Trophoblast cell (in vitro differentiated cells and primary cell): Measurements from ENCODE around the gene ZFYVE26.
"Not testable (repeated sequence)": the region's sequence is repeated elsewhere in the genome, so short reads cannot be mapped to it uniquely, and the experiment has no call there.

ENCODE experiments used
- DNase-seq, 2 donors: peaks; one replicate each; pipeline ENCODE4 v3.0.0-alpha.2; 2016
- H2AFZ ChIP-seq: 2 replicates; pipeline ENCODE4 v1.6.1; 2013; ENCODE audit warnings: low read length, moderate library complexity, mild to moderate bottlenecking; ENCODE audit not compliant: insufficient read depth, poor library complexity
- H2AK5ac ChIP-seq: 2 replicates; pipeline ENCODE4 v1.6.1; 2013; ENCODE audit warnings: mild to moderate bottlenecking, low read length
- H2BK120ac ChIP-seq: 2 replicates; pipeline ENCODE4 v1.6.1; 2013; ENCODE audit warnings: low read length, mild to moderate bottlenecking, moderate library complexity; ENCODE audit not compliant: insufficient read depth, poor library complexity
- H2BK12ac ChIP-seq: 2 replicates; pipeline ENCODE4 v1.6.1; 2013; ENCODE audit warnings: mild to moderate bottlenecking, low read length, moderate library complexity
- H2BK5ac ChIP-seq: 2 replicates; pipeline ENCODE4 v1.6.1; 2013; ENCODE audit warnings: low read length, low read depth, moderate library complexity, mild to moderate bottlenecking; ENCODE audit not compliant: poor library complexity
- H3K14ac ChIP-seq: 2 replicates; pipeline ENCODE4 v1.6.1; 2013; ENCODE audit warnings: mild to moderate bottlenecking, low read length
- H3K18ac ChIP-seq: 2 replicates; pipeline ENCODE4 v1.6.1; 2013; ENCODE audit warnings: mild to moderate bottlenecking, low read length
- H3K23ac ChIP-seq: 2 replicates; pipeline ENCODE4 v1.6.1; 2013; ENCODE audit warnings: low read length
- H3K27ac ChIP-seq: 2 replicates; pipeline ENCODE4 v1.5.1; 2013; ENCODE audit warnings: low read depth, mild to moderate bottlenecking, inconsistent platforms, low read length, moderate library complexity
- H3K27me3 ChIP-seq: 2 replicates; pipeline ENCODE4 v1.6.1; 2013; ENCODE audit warnings: inconsistent platforms, mild to moderate bottlenecking, low read length, moderate library complexity; ENCODE audit not compliant: insufficient read depth
- H3K36me3 ChIP-seq, 2 experiments: 1 replicate in 1 of 2; 2 replicates in 1 of 2; pipeline ENCODE4 v1.6.1; 2013; ENCODE audit warnings: low read length in 2 of 2, mild to moderate bottlenecking in 2 of 2, moderate library complexity in 1 of 2; ENCODE audit not compliant: insufficient read depth in 2 of 2, control insufficient read depth in 1 of 2
- H3K4ac ChIP-seq: 2 replicates; pipeline ENCODE4 v1.6.1; 2013; ENCODE audit warnings: low read depth, mild to moderate bottlenecking, low read length, moderate library complexity
- H3K4me1 ChIP-seq, 2 experiments: 1 replicate in 1 of 2; 2 replicates in 1 of 2; pipeline ENCODE4 v1.6.1; 2013; ENCODE audit warnings: low read length in 2 of 2, mild to moderate bottlenecking in 2 of 2, moderate library complexity in 1 of 2; ENCODE audit not compliant: insufficient read depth in 2 of 2, control insufficient read depth in 1 of 2
- H3K4me2 ChIP-seq: 2 replicates; pipeline ENCODE4 v1.6.1; 2013; ENCODE audit warnings: inconsistent platforms, mild to moderate bottlenecking, low read length, moderate library complexity
- H3K4me3 ChIP-seq: 2 replicates; pipeline ENCODE4 v1.5.1; 2013; ENCODE audit warnings: mild to moderate bottlenecking, low read depth, low read length, inconsistent platforms
- H3K79me1 ChIP-seq: one replicate; pipeline ENCODE4 v1.6.1; 2013; ENCODE audit warnings: low read length
- H3K79me2 ChIP-seq: 2 replicates; pipeline ENCODE4 v1.6.1; 2013; ENCODE audit warnings: low read length, mild to moderate bottlenecking; ENCODE audit not compliant: control insufficient read depth, insufficient read depth, poor library complexity
- H3K9ac ChIP-seq: 2 replicates; pipeline ENCODE4 v1.6.1; 2013; ENCODE audit warnings: mild to moderate bottlenecking, low read length
- H3K9me3 ChIP-seq: 2 replicates; pipeline ENCODE4 v1.6.1; 2013; ENCODE audit warnings: low read depth, mild to moderate bottlenecking, control low read depth, inconsistent platforms, low read length; ENCODE audit not compliant: insufficient read depth
- H4K12ac ChIP-seq: 2 replicates; pipeline ENCODE4 v1.6.1; 2013; ENCODE audit warnings: low read depth, mild to moderate bottlenecking, low read length, moderate library complexity
- H4K8ac ChIP-seq: 2 replicates; pipeline ENCODE4 v1.6.1; 2013; ENCODE audit warnings: low read depth, mild to moderate bottlenecking, low read length, moderate library complexity
- H4K91ac ChIP-seq: one replicate; pipeline ENCODE4 v1.6.1; 2013; ENCODE audit warnings: low read depth, mild to moderate bottlenecking, low read length, moderate library complexity
- WGBS: extraction: QIAGEN DNeasy Blood & Tissue Kit; methylation state at CpG from one replicate; pipeline ENCODE4 v1.1.7; 2013; ENCODE audit warnings: missing lambda C conversion rate; ENCODE audit not compliant: insufficient read length, insufficient coverage; ENCODE audit errors: extremely low coverage; 5-methylcytosine and 5-hydroxymethylcytosine counted together

The ZFYVE26 gene

DNA sequence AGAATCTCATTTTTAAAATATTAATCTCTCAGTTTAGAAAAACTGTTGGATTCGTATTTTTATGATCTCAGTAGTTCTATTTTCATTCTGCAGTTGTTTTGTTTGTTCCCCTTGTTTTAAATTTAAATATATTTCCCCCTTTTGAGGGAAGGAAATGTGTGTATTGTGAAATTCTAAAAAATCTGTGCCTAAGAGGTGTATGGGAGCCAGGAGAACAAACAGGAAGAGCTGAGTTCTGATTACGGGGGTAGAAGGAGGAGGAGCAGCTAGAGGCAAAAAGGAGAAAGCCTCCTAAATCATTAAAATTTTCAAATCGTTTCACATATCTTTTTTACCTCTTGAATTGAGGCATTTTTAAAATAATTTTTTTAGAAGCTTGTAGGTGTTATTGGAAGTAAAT is 112.4 kb downstream of the ZFYVE26 start:
- H3K14ac ChIP-seq, result no peak overlapping the region
- no CpG with 5 or more reads among the region's 3 CpGs for WGBS

GRCh38 chr14:67701492-67701891 is 114.9 kb downstream of the ZFYVE26 start, which contains the start of gene RDH12:
TSS of gene RDH12 (plus strand) at chr14:67701886. CDS start at chr14:67722643, 20,757 bp downstream.
- H3K18ac ChIP-seq, H2BK12ac ChIP-seq, H3K27ac ChIP-seq, H3K9ac ChIP-seq, H2BK5ac ChIP-seq, H3K4me3 ChIP-seq, H4K91ac ChIP-seq, H3K79me2 ChIP-seq, H3K36me3 ChIP-seq, H3K79me1 ChIP-seq, H3K27me3 ChIP-seq, H4K12ac ChIP-seq, H3K4ac ChIP-seq, H2AK5ac ChIP-seq, H2AFZ ChIP-seq, DNase-seq, H3K4me2 ChIP-seq, H3K14ac ChIP-seq, H2BK120ac ChIP-seq, H3K4me1 ChIP-seq, H4K8ac ChIP-seq, H3K9me3 ChIP-seq, H3K23ac ChIP-seq: not testable (repeated sequence)
- no CpG with 5 or more reads among the region's 8 CpGs for WGBS

More for the DNA sequence above, 112.4 kb downstream of the ZFYVE26 start:
- Histone ChIP-seq H3K79me2 (no peaks in the 10 kb centered on the region), H2AFZ (no peak overlapping the region), H3K18ac (no peak overlapping the region), H3K27ac (no peak overlapping the region), H4K91ac (no peak overlapping the region), H3K27me3 (no peaks in the 10 kb centered on the region), H3K23ac (no peak overlapping the region), H3K79me1 (no peaks in the 10 kb centered on the region), H3K4ac (no peak overlapping the region), H3K36me3 (no peaks in the 10 kb centered on the region), H3K4me2 (no peak overlapping the region), H3K9ac (no peak overlapping the region), H4K8ac (no peak overlapping the region), H2AK5ac (no peak overlapping the region), H3K9me3 (no peaks in the 10 kb centered on the region), H4K12ac (no peak overlapping the region), H3K4me1 (no peaks in the 10 kb centered on the region), H2BK5ac (no peak overlapping the region), H2BK120ac (no peak overlapping the region), H3K4me3 (no peak overlapping the region), H2BK12ac (no peak overlapping the region)
- DNase-seq, result no peak

GRCh38 chr14:67698179-67698578 is 118.2 kb downstream of the ZFYVE26 start:
- no peak for DNase-seq
- no peak overlapping the region for H3K23ac ChIP-seq
- no peaks in the 10 kb centered on the region for H3K27me3 ChIP-seq
- no peak overlapping the region for H3K14ac ChIP-seq
- H2BK5ac ChIP-seq, result no peak overlapping the region
- H3K79me2 ChIP-seq, result peaks cover 5% of the 10 kb centered on the region
- H4K12ac ChIP-seq, result no peak overlapping the region
- no CpG with 5 or more reads among the region's 1 CpG for WGBS
- H3K9ac ChIP-seq, result no peak overlapping the region
- no peak overlapping the region for H3K4me2 ChIP-seq
- no peak overlapping the region for H2BK12ac ChIP-seq
- H3K4ac ChIP-seq, result no peak overlapping the region
- H3K4me1 ChIP-seq, result peaks cover 6 to 7% of the 10 kb centered on the region in 2 experiments
- no peak overlapping the region for H2AFZ ChIP-seq
- H3K36me3 ChIP-seq, result no peaks in the 10 kb centered on the region
- H2AK5ac ChIP-seq, result no peak overlapping the region
- no peak overlapping the region for H3K27ac ChIP-seq
- H3K4me3 ChIP-seq, result no peak overlapping the region
- H2BK120ac ChIP-seq, result no peak overlapping the region
- no peak overlapping the region for H3K18ac ChIP-seq
- peaks cover 7% of the 10 kb centered on the region for H3K79me1 ChIP-seq
- H4K8ac ChIP-seq, result no peak overlapping the region
- H3K9me3 ChIP-seq, result no peaks in the 10 kb centered on the region
- no peak overlapping the region for H4K91ac ChIP-seq

DNA sequence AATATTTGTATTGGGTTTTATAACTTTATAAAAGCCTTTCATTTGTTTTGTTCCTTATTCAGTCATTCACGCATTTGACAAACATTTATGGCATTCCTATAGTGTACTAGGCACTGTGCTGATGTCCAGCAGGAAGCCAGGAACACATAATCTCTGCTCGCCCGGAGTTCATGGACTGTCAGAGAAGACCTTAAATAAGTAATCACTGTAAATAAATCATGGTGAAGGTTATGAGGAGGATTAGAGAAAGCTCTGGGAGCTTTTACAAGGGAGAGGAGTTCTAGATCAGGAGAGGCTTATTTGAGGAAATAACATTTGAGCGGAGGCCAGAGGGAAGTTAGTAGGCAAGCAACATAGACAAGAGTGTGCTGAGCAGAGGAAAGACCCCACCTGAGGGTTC is 119.4 kb downstream of the ZFYVE26 start:
- no peaks in the 10 kb centered on the region for H3K27me3 ChIP-seq
- H2AFZ ChIP-seq, result no peak overlapping the region
- no peak for DNase-seq
- H3K79me1 ChIP-seq, result peaks cover 7% of the 10 kb centered on the region
- H3K23ac ChIP-seq, result no peak overlapping the region
- H2AK5ac ChIP-seq, result no peak overlapping the region
- H4K91ac ChIP-seq, result no peak overlapping the region
- H3K36me3 ChIP-seq, result peaks cover 2 to 4% of the 10 kb centered on the region in 2 experiments
- H3K27ac ChIP-seq, result no peak overlapping the region
- H3K14ac ChIP-seq, result no peak overlapping the region
- H3K9ac ChIP-seq, result no peak overlapping the region
- H2BK120ac ChIP-seq, result no peak overlapping the region
- no peak overlapping the region for H3K4me2 ChIP-seq
- H4K8ac ChIP-seq, result no peak overlapping the region
- no CpG with 5 or more reads among the region's 4 CpGs for WGBS
- no peak overlapping the region for H2BK12ac ChIP-seq
- H3K4me1 ChIP-seq, result peaks cover 6 to 9% of the 10 kb centered on the region in 2 experiments
- H3K4me3 ChIP-seq, result no peak overlapping the region
- no peak overlapping the region for H3K18ac ChIP-seq
- peaks cover 5% of the 10 kb centered on the region for H3K79me2 ChIP-seq
- no peak overlapping the region for H2BK5ac ChIP-seq
- no peaks in the 10 kb centered on the region for H3K9me3 ChIP-seq
- no peak overlapping the region for H4K12ac ChIP-seq
- H3K4ac ChIP-seq, result no peak overlapping the region
